Activated CD8-positive, alpha-beta T cell treated with anti-CD3 and anti-CD28 coated beads, Interleukin-2, amount 10 ng/mL, durations not matched to agents 7 days and 5 days (primary cell): ENCODE results near the gene MIER1. TPM values are rescaled to one million over a fixed set of nuclear protein-coding genes. Genes with fewer than 3 reads are reported as not detected.

ENCODE experiments used
- ATAC-seq: fragments of 150-1000 bp; cut with Tn5 transposase; one replicate; pipeline ENCODE4 v1.10.0; 2021; ENCODE audit warnings: moderate library complexity
- CTCF ChIA-PET: fragments of 350-600 bp; sonication (Branson Sonifier 250); formaldehyde crosslinking; loops from one replicate; lab custom pipeline; 2021; ENCODE audit warnings: antibody characterized with exemption; lab: Charles Lee
- POLR2A ChIA-PET: fragments of 350-600 bp; sonication (Branson Sonifier 250); formaldehyde crosslinking; loops from one replicate; lab custom pipeline; 2021; ENCODE audit warnings: antibody characterized with exemption; lab: Charles Lee
- DNase-seq: peaks from one replicate; pipeline ENCODE4 v3.0.0-alpha.2; 2020
- H3K27ac Mint-ChIP-seq: one replicate; pipeline ENCODE4 v1.8.0; 2021; ENCODE audit warnings: mild to moderate bottlenecking, mixed read lengths
- H3K27me3 Mint-ChIP-seq: one replicate; pipeline ENCODE4 v1.8.0; 2021; ENCODE audit warnings: low read depth, mixed read lengths
- H3K36me3 Mint-ChIP-seq: one replicate; pipeline ENCODE4 v1.8.0; 2021; ENCODE audit warnings: low read depth, mixed read lengths
- H3K4me1 Mint-ChIP-seq: one replicate; pipeline ENCODE4 v1.8.0; 2021; ENCODE audit warnings: low read depth, mixed read lengths
- H3K4me3 Mint-ChIP-seq: one replicate; pipeline ENCODE4 v1.8.0; 2021; ENCODE audit warnings: mild to moderate bottlenecking, mixed read lengths
- H3K9me3 Mint-ChIP-seq: one replicate; pipeline ENCODE4 v1.8.0; 2022; ENCODE audit warnings: mixed read lengths; ENCODE audit not compliant: insufficient read depth
- total RNA-seq, 2 experiments: library from RNA; stranded (reverse); gene quantifications; one replicate each; pipeline ENCODE4 v1.2.3, GENCODE V29; 2021

MIER1 gene
- total RNA-seq, 2 experiments from 2014 or later, result 49.3 to 54.1 TPM

GRCh38 chr1:66999640-67000400 lies 75.0 kb downstream of the MIER1 start:
- DNase-seq (no peak), ATAC-seq (no peak)
- H3K9me3 Mint-ChIP-seq, result no peaks in the 10 kb centered on the region
- H3K36me3 Mint-ChIP-seq, result peaks cover 18% of the 10 kb centered on the region
- no peak overlapping the region for H3K4me3 Mint-ChIP-seq
- no peaks in the 10 kb centered on the region for H3K27me3 Mint-ChIP-seq
- ChIA-PET CTCF (interaction anchor here (1.2 to 1.6 kb wide), 2 partner anchors 144 to 149 kb away, joined by 4 to 10 read pairs; no protein-coding TSS in a partner anchor), POLR2A (interaction anchor here (0.6 kb wide), 1 partner anchor 497 kb away, joined by 3 read pairs; no protein-coding TSS in a partner anchor)
- no peak overlapping the region for H3K27ac Mint-ChIP-seq
- peaks cover 25% of the 10 kb centered on the region for H3K4me1 Mint-ChIP-seq

GRCh38 chr1:67001682-67002425 lies 77.1 kb downstream of the MIER1 start:
- Mint-ChIP-seq H3K4me1 (peaks cover 16% of the 10 kb centered on the region), H3K9me3 (no peaks in the 10 kb centered on the region), H3K36me3 (peaks cover 21% of the 10 kb centered on the region), H3K27ac (no peak overlapping the region), H3K4me3 (no peak overlapping the region), H3K27me3 (no peaks in the 10 kb centered on the region)
- ATAC-seq (no peak), DNase-seq (no peak)
- POLR2A ChIA-PET, result interaction anchor here (1.3 kb wide), 1 partner anchor 148 kb away, joined by 3 read pairs; no protein-coding TSS in a partner anchor
- CTCF ChIA-PET, result interaction anchor here (1.0 to 3.4 kb wide), 5 partner anchors 8 to 211 kb away, joined by 3 to 21 read pairs (median 3); no protein-coding TSS in a partner anchor

- H3K36me3 Mint-ChIP-seq, result peaks cover 31% of the 10 kb centered on the region
- no peaks in the 10 kb centered on the region for H3K27me3 Mint-ChIP-seq
- ChIA-PET POLR2A (no interaction called here), CTCF (interaction anchor here (1.0 to 3.3 kb wide), 4 partner anchors 8 to 145 kb away, joined by 3 to 14 read pairs (median 6); no protein-coding TSS in a partner anchor)
- no peak overlapping the region for H3K27ac Mint-ChIP-seq
- no peak for DNase-seq
- no peaks in the 10 kb centered on the region for H3K9me3 Mint-ChIP-seq
- H3K4me3 Mint-ChIP-seq, result no peak overlapping the region
- ATAC-seq, result no peak
- H3K4me1 Mint-ChIP-seq, result peaks cover 6% of the 10 kb centered on the region
Observed at GRCh38 chr1:67004176-67004575, 79.4 kb downstream of the MIER1 start.

GRCh38 chr1:67005068-67005467 lies 80.3 kb downstream of the MIER1 start:
- Mint-ChIP-seq H3K36me3 (peaks cover 40% of the 10 kb centered on the region), H3K27ac (no peak overlapping the region), H3K4me1 (peaks cover 5% of the 10 kb centered on the region), H3K27me3 (no peaks in the 10 kb centered on the region), H3K4me3 (no peak overlapping the region), H3K9me3 (no peaks in the 10 kb centered on the region)
- DNase-seq (no peak), ATAC-seq (no peak)
- CTCF ChIA-PET, result interaction anchor here (1.5 to 3.3 kb wide), 2 partner anchors 9 to 144 kb away, joined by 10 to 14 read pairs; no protein-coding TSS in a partner anchor
- POLR2A ChIA-PET, result no interaction called here

- Mint-ChIP-seq H3K4me3 (no peak overlapping the region), H3K27me3 (no peaks in the 10 kb centered on the region), H3K27ac (no peak overlapping the region), H3K4me1 (peaks cover 2% of the 10 kb centered on the region), H3K36me3 (peaks cover 44% of the 10 kb centered on the region), H3K9me3 (no peaks in the 10 kb centered on the region)
- POLR2A ChIA-PET, result no interaction called here
- ATAC-seq (no peak), DNase-seq (no peak)
- CTCF ChIA-PET, result no interaction called here
Observed at GRCh38 chr1:67009792-67010191, 85.0 kb downstream of the MIER1 start.

- Mint-ChIP-seq H3K4me1 (peaks cover 2% of the 10 kb centered on the region), H3K4me3 (no peak overlapping the region), H3K9me3 (no peaks in the 10 kb centered on the region), H3K27ac (no peak overlapping the region), H3K36me3 (peaks cover 45% of the 10 kb centered on the region), H3K27me3 (no peaks in the 10 kb centered on the region)
- ChIA-PET CTCF (interaction anchor here (0.9 to 3.5 kb wide), 4 partner anchors 17 to 198 kb away, joined by 3 to 16 read pairs (median 6); no protein-coding TSS in a partner anchor), POLR2A (no interaction called here)
- no peak for DNase-seq
- peak; percentile 36 for ATAC-seq
Observed at GRCh38 chr1:67013573-67013972, 88.8 kb downstream of the MIER1 start.

- Mint-ChIP-seq H3K36me3 (peaks cover 42% of the 10 kb centered on the region), H3K27ac (no peak overlapping the region), H3K27me3 (no peaks in the 10 kb centered on the region), H3K4me3 (no peak overlapping the region), H3K9me3 (no peaks in the 10 kb centered on the region), H3K4me1 (peaks cover under 1% of the 10 kb centered on the region)
- DNase-seq, result no peak
- POLR2A ChIA-PET, result no interaction called here
- no peak for ATAC-seq
- CTCF ChIA-PET, result interaction anchor here (1.3 to 2.0 kb wide), 2 partner anchors 42 to 130 kb away, joined by 3 to 8 read pairs; no protein-coding TSS in a partner anchor
Observed at GRCh38 chr1:67018574-67018973, 93.8 kb downstream of the MIER1 start.

GRCh38 chr1:67019121-67019520 lies 94.3 kb downstream of the MIER1 start:
- Mint-ChIP-seq H3K27me3 (no peaks in the 10 kb centered on the region), H3K9me3 (no peaks in the 10 kb centered on the region), H3K36me3 (peaks cover 37% of the 10 kb centered on the region), H3K4me1 (no peaks in the 10 kb centered on the region), H3K4me3 (no peak overlapping the region), H3K27ac (no peak overlapping the region)
- no peak for DNase-seq
- CTCF ChIA-PET, result interaction anchor here (1.3 to 2.0 kb wide), 3 partner anchors 23 to 130 kb away, joined by 3 to 9 read pairs (median 8); no protein-coding TSS in a partner anchor
- POLR2A ChIA-PET, result no interaction called here
- ATAC-seq, result no peak

GRCh38 chr1:67019600-67020136 lies 94.9 kb downstream of the MIER1 start:
- ATAC-seq (no peak), DNase-seq (no peak)
- no peaks in the 10 kb centered on the region for H3K27me3 Mint-ChIP-seq
- no peak overlapping the region for H3K27ac Mint-ChIP-seq
- ChIA-PET CTCF (interaction anchor here (0.7 to 2.0 kb wide), 5 partner anchors 9 to 194 kb away, joined by 3 to 9 read pairs (median 6); no protein-coding TSS in a partner anchor), POLR2A (no interaction called here)
- H3K4me1 Mint-ChIP-seq, result no peaks in the 10 kb centered on the region
- peaks cover 37% of the 10 kb centered on the region for H3K36me3 Mint-ChIP-seq
- H3K4me3 Mint-ChIP-seq, result no peak overlapping the region
- no peaks in the 10 kb centered on the region for H3K9me3 Mint-ChIP-seq

GRCh38 chr1:67020304-67020703 lies 95.5 kb downstream of the MIER1 start:
- POLR2A ChIA-PET, result no interaction called here

GRCh38 chr1:67020765-67021164 lies 96.0 kb downstream of the MIER1 start:
- Mint-ChIP-seq H3K4me3 (no peak overlapping the region), H3K4me1 (no peaks in the 10 kb centered on the region), H3K27ac (no peak overlapping the region), H3K9me3 (no peaks in the 10 kb centered on the region), H3K36me3 (peaks cover 39% of the 10 kb centered on the region), H3K27me3 (no peaks in the 10 kb centered on the region)
- POLR2A ChIA-PET, result no interaction called here
- ATAC-seq, result no peak
- CTCF ChIA-PET, result interaction anchor here (2.0 kb wide), 1 partner anchor 25 kb away, joined by 9 read pairs; no protein-coding TSS in a partner anchor
- DNase-seq, result no peak

More at GRCh38 chr1:67020304-67020703, 95.5 kb downstream of the MIER1 start:
- DNase-seq (no peak), ATAC-seq (no peak)
- Mint-ChIP-seq H3K27ac (no peak overlapping the region), H3K9me3 (no peaks in the 10 kb centered on the region), H3K4me3 (no peak overlapping the region), H3K27me3 (no peaks in the 10 kb centered on the region), H3K36me3 (peaks cover 40% of the 10 kb centered on the region), H3K4me1 (no peaks in the 10 kb centered on the region)
- CTCF ChIA-PET, result interaction anchor here (0.7 to 2.0 kb wide), 5 partner anchors 8 to 193 kb away, joined by 3 to 9 read pairs (median 6); no protein-coding TSS in a partner anchor
